Neural cell (in vitro differentiated cells): ENCODE results near the gene MEF2A.

ENCODE experiments used
- CTCF ChIP-seq: fragments of 450-650 bp; IDR thresholded peaks from 2 replicates; pipeline ENCODE4 v1.5.1; 2014; ENCODE audit warnings: antibody characterized with exemption, mild to moderate bottlenecking, moderate library complexity; ENCODE audit not compliant: poor library complexity, severe bottlenecking
- EP300 ChIP-seq: fragments of 450-650 bp; conservative IDR thresholded peaks from 2 replicates; pipeline ENCODE4 v1.6.1; 2014; ENCODE audit warnings: antibody characterized with exemption, mild to moderate bottlenecking, moderate library complexity; ENCODE audit not compliant: poor library complexity, severe bottlenecking
- POLR2AphosphoS5 ChIP-seq: IDR thresholded peaks from 2 replicates; pipeline ENCODE4 v1.6.1; 2012
- REST ChIP-seq: IDR thresholded peaks from 2 replicates; pipeline ENCODE4 v1.6.1; 2012; ENCODE audit warnings: borderline replicate concordance

- TF ChIP-seq EP300 (no peak), REST (no peak), CTCF (no peak), POLR2AphosphoS5 (no peak)
These were observed 130.3 kb downstream of the MEF2A start for GRCh38 chr15:99696096-99696495.
